ENCODE measurements around the gene PCDH10. TPM values are rescaled to one million over a fixed set of nuclear protein-coding genes. Genes with fewer than 3 reads are reported as not detected.

The PCDH10 gene
- total and polyA plus RNA-seq, 2 of the 4 experiments (the other 2 are of a cell fraction): 0.90 to 2.0 TPM

DNA sequence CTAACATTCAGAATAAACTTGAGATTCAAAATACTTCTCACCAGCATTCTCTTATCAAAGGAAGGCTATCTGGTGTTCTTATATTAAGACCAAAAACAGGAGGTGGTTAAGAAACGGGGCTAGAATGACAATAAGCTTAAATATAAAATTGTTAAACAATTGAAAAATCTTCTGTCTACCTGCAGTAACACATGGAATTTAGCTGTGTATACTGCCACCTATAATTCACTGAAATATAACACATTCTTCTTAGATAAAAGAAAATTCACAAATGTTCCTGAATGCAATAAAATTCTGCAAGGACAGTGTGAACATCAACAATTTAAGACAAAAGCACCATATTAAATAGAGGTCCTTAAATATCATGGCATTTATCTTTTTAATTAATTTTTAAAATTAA, 11.5 kb upstream of the PCDH10 start:
- Histone ChIP-seq H3K14ac (replicated peaks; ENCODE audit: low read depth, low read length) (no peak overlapping the region), H2BK120ac (ENCODE audit: low read depth, low read length) (no peak overlapping the region), H4K8ac (ENCODE audit: low read depth in 2 of 2, low read length in 2 of 2) (no peak overlapping the region), H3K4me3 (ENCODE audit: insufficient read depth, low read depth, low read length) (no peak overlapping the region), H3K4me1 (ENCODE audit: control insufficient read depth, insufficient read depth, low read length) (no peaks in the 10 kb centered on the region), H3K56ac (ENCODE audit: extremely low read depth, insufficient read depth, low read length) (no peak overlapping the region), H3K9ac (ENCODE audit: low read depth, low read length) (no peak overlapping the region), H3K9me1 (ENCODE audit: insufficient read depth, low read length) (no peaks in the 10 kb centered on the region), H4K20me1 (ENCODE audit: insufficient read depth, low read length) (no peaks in the 10 kb centered on the region), H2BK5ac (ENCODE audit: low read depth, low read length, poor library complexity, severe bottlenecking) (no peak overlapping the region), H3K9me3 (ENCODE audit: control insufficient read depth, insufficient read depth, low read length) (no peaks in the 10 kb centered on the region), H2AFZ (replicated peaks; ENCODE audit: low read length, poor library complexity) (no peak overlapping the region), H3K79me1 (ENCODE audit: low read depth in 1 of 2, low read length in 2 of 2) (no peaks in the 10 kb centered on the region), H3K36me3 (ENCODE audit: control insufficient read depth, insufficient read depth, low read length) (no peaks in the 10 kb centered on the region), H3K18ac (ENCODE audit: low read depth, low read length) (no peak overlapping the region), H4K5ac (ENCODE audit: low read depth, low read length) (no peak overlapping the region), H2AK5ac (ENCODE audit: low read depth, low read length) (no peak overlapping the region), H2AK9ac (replicated peaks; ENCODE audit: low read depth, low read length, poor library complexity) (no peak overlapping the region), H3K4ac (ENCODE audit: low read depth, low read length) (no peak overlapping the region), H3K27me3 (ENCODE audit: control insufficient read depth, insufficient read depth, low read length) (no peaks in the 10 kb centered on the region), H4K91ac (ENCODE audit: insufficient read depth, low read depth, low read length) (no peak overlapping the region), H3K27ac (ENCODE audit: insufficient read depth, low read length) (no peak overlapping the region), H3K23ac (ENCODE audit: low read depth, low read length) (no peak overlapping the region), H3K4me2 (ENCODE audit: low read depth, low read length) (no peak overlapping the region), H2BK15ac (ENCODE audit: low read depth, low read length) (no peak overlapping the region), H2BK20ac (ENCODE audit: low read depth, low read length) (no peak overlapping the region)
- intact Hi-C loops (cut with micrococcal nuclease): no loop called here
- in situ Hi-C loops (cut with MboI; ENCODE audit: low sequenced_read_pairs): no loop called here
- dilution Hi-C loops (cut with HindIII; ENCODE audit: low sequenced_read_pairs, unreplicated experiment): no loop called here
- POLR2A ChIA-PET (ENCODE audit: unreplicated experiment): no interaction called here
- DNase-seq: no peak
- CTCF ChIA-PET: interaction anchor here (1.4 kb wide), 1 partner anchor 9 kb away, joined by 5 read pairs; no protein-coding TSS in a partner anchor
- no peak for TF ChIP-seq RCOR1 (IDR thresholded peaks at IDR 0.05; ENCODE audit: insufficient replicate concordance, low read length)
- TF ChIP-seq CEBPB (IDR thresholded peaks at IDR 0.05; ENCODE audit: low read depth, low read length): no peak
- TF ChIP-seq, protein P1, sequence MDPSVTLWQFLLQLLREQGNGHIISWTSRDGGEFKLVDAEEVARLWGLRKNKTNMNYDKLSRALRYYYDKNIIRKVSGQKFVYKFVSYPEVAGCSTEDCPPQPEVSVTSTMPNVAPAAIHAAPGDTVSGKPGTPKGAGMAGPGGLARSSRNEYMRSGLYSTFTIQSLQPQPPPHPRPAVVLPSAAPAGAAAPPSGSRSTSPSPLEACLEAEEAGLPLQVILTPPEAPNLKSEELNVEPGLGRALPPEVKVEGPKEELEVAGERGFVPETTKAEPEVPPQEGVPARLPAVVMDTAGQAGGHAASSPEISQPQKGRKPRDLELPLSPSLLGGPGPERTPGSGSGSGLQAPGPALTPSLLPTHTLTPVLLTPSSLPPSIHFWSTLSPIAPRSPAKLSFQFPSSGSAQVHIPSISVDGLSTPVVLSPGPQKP (IDR thresholded peaks at IDR 0.05; ENCODE audit: borderline replicate concordance, low read depth, low read length): no peak
- TF ChIP-seq BHLHE40 (IDR thresholded peaks at IDR 0.05; ENCODE audit: low read depth, low read length): no peak
- TF ChIP-seq MXI1 (IDR thresholded peaks at IDR 0.05; ENCODE audit: borderline replicate concordance, low read depth, low read length): no peak
- TF ChIP-seq MAFK (IDR thresholded peaks at IDR 0.05; ENCODE audit: low read depth, low read length): no peak
- no peak for TF ChIP-seq USF2 (IDR thresholded peaks at IDR 0.05; ENCODE audit: low read depth, low read length)
- TF ChIP-seq POLR2A (IDR thresholded peaks at IDR 0.05; ENCODE audit: low read depth, low read length): no peak
- TF ChIP-seq FOS (IDR thresholded peaks at IDR 0.05; ENCODE audit: low read depth, low read length): no peak
- TF ChIP-seq SMC3 (IDR thresholded peaks at IDR 0.05; ENCODE audit: low read depth, low read length): no peak
- TF ChIP-seq RFX5 (IDR thresholded peaks at IDR 0.05; ENCODE audit: low read depth, low read length): no peak
- no peak for TF ChIP-seq RAD21 (IDR thresholded peaks at IDR 0.05; ENCODE audit: low read length)
- no peak for TF ChIP-seq CHD1 (IDR thresholded peaks at IDR 0.05; ENCODE audit: low read depth, low read length)
- no TSS peak for BruUV-seq (replicated peaks)
- ATAC-seq (ENCODE audit: low read depth): no peak
- WGBS, 2 experiments (ENCODE audit: extremely low coverage in 2 of 2, insufficient read length in 1 of 2): no CpG with 5 or more reads among the region's 1 CpG
